Liver (tissue), 9 donors: ENCODE data around the gene CATSPER3. TPM values are rescaled to one million over a fixed set of nuclear protein-coding genes. Genes with fewer than 3 reads are reported as not detected.

Experiments used
- DNase-seq: peaks from one replicate; pipeline ENCODE4 v3.0.0-alpha.2; 2017; ENCODE audit warnings: low spot score
- H3K27ac ChIP-seq, 2 donors: one replicate each; pipeline ENCODE4 v1.7.0; 2013; ENCODE audit warnings: inconsistent platforms in 2 of 2, low read length in 2 of 2, control low read depth in 1 of 2, low read depth in 1 of 2, mild to moderate bottlenecking in 1 of 2
- H3K27me3 ChIP-seq, 4 donors: one replicate each; pipeline versions ENCODE4 v1.6.1 to v1.7.0; 2013; ENCODE audit warnings: low read length in 3 of 4, inconsistent platforms in 1 of 4, mild to moderate bottlenecking in 1 of 4, moderate library complexity in 1 of 4; ENCODE audit not compliant: control insufficient read depth in 4 of 4, insufficient read depth in 4 of 4
- H3K36me3 ChIP-seq, 4 donors: one replicate each; pipeline versions ENCODE4 v1.6.1 to v1.7.0; 2013; ENCODE audit warnings: low read length in 3 of 4, mild to moderate bottlenecking in 3 of 4, low read depth in 1 of 4, moderate library complexity in 1 of 4; ENCODE audit not compliant: control insufficient read depth in 4 of 4, insufficient read depth in 3 of 4
- H3K4me1 ChIP-seq, 4 donors: one replicate each; pipeline versions ENCODE4 v1.6.1 to v1.7.0; 2013; ENCODE audit warnings: low read length in 3 of 4, mild to moderate bottlenecking in 3 of 4, moderate library complexity in 1 of 4; ENCODE audit not compliant: control insufficient read depth in 4 of 4, insufficient read depth in 4 of 4
- H3K4me3 ChIP-seq, 3 donors: one replicate each; pipeline versions ENCODE4 v1.6.1 to v1.7.0; 2013; ENCODE audit warnings: low read length in 3 of 3, control low read depth in 1 of 3, low read depth in 1 of 3, mild to moderate bottlenecking in 1 of 3
- H3K9ac ChIP-seq, 2 donors: one replicate each; pipeline ENCODE4 v1.7.0; 2013; ENCODE audit warnings: low read length in 2 of 2, mild to moderate bottlenecking in 2 of 2, moderate library complexity in 2 of 2, control low read depth in 1 of 2, low read depth in 1 of 2
- H3K9me3 ChIP-seq, 4 donors: one replicate each; pipeline versions ENCODE4 v1.6.1 to v1.7.0; 2013; ENCODE audit warnings: low read length in 3 of 4; ENCODE audit not compliant: control insufficient read depth in 4 of 4
- EGR1 ChIP-seq, 2 donors: IDR thresholded peaks; 2 replicates each; pipeline ENCODE4 v1.6.1; 2016 to 2018; ENCODE audit warnings: antibody characterized with exemption in 2 of 2, low read depth in 2 of 2
- FOXA1 ChIP-seq: IDR thresholded peaks from 2 replicates; pipeline ENCODE4 v1.6.1; 2016; ENCODE audit warnings: antibody characterized with exemption
- FOXA2 ChIP-seq: IDR thresholded peaks from 2 replicates; pipeline ENCODE4 v1.6.1; 2016; ENCODE audit warnings: antibody characterized with exemption
- GABPA ChIP-seq, 2 donors: IDR thresholded peaks in 1 of 2; conservative IDR thresholded peaks in 1 of 2; 2 replicates each; pipeline ENCODE4 v1.6.1; 2016; ENCODE audit warnings: antibody characterized with exemption in 2 of 2, mild to moderate bottlenecking in 1 of 2, moderate library complexity in 1 of 2
- HNF4A ChIP-seq, 2 donors: conservative IDR thresholded peaks; 2 replicates each; pipeline ENCODE4 v1.6.1; 2016; ENCODE audit warnings: antibody characterized with exemption in 2 of 2, mild to moderate bottlenecking in 2 of 2
- HNF4G ChIP-seq: IDR thresholded peaks from 2 replicates; pipeline ENCODE4 v1.6.1; 2016; ENCODE audit warnings: antibody characterized with exemption
- JUND ChIP-seq, 2 donors: IDR thresholded peaks; 2 replicates each; pipeline ENCODE4 v1.6.1; 2016; ENCODE audit warnings: antibody characterized with exemption in 2 of 2
- NR2F2 ChIP-seq: IDR thresholded peaks from 2 replicates; pipeline ENCODE4 v1.6.1; 2016; ENCODE audit warnings: antibody characterized with exemption
- RAD21 ChIP-seq, 2 donors: IDR thresholded peaks; 2 replicates each; pipeline ENCODE4 v1.6.1; 2016; ENCODE audit warnings: antibody characterized with exemption in 2 of 2, mild to moderate bottlenecking in 2 of 2
- REST ChIP-seq: IDR thresholded peaks from 2 replicates; pipeline ENCODE4 v1.6.1; 2016; ENCODE audit warnings: antibody characterized with exemption, mild to moderate bottlenecking
- RXRA ChIP-seq, 2 donors: IDR thresholded peaks; 2 replicates each; pipeline ENCODE4 v1.6.1; 2017 to 2018; ENCODE audit warnings: antibody characterized with exemption in 2 of 2, mild to moderate bottlenecking in 1 of 2
- SP1 ChIP-seq: IDR thresholded peaks from 2 replicates; pipeline ENCODE4 v1.6.1; 2018; ENCODE audit warnings: antibody characterized with exemption, mild to moderate bottlenecking
- TAF1 ChIP-seq: conservative IDR thresholded peaks from 2 replicates; pipeline ENCODE4 v1.6.1; 2016; ENCODE audit warnings: antibody characterized with exemption, mild to moderate bottlenecking
- YY1 ChIP-seq: IDR thresholded peaks from 2 replicates; pipeline ENCODE4 v1.6.1; 2016; ENCODE audit warnings: antibody characterized with exemption, mild to moderate bottlenecking
- ZBTB33 ChIP-seq: IDR thresholded peaks from 2 replicates; pipeline ENCODE4 v1.6.1; 2016; ENCODE audit warnings: antibody characterized with exemption
- WGBS: extraction: QIAGEN DNeasy Blood & Tissue Kit; methylation state at CpG from one replicate; pipeline ENCODE4 v1.1.7; 2013; 5-methylcytosine and 5-hydroxymethylcytosine counted together
- polyA plus RNA-seq, 2 donors: library from polyadenylated mRNA; stranded (reverse) in 1 of 2; unstranded in 1 of 2; fragments of 200-250 nt in 1 of 2; fragments of >200 nt in 1 of 2; fragmentation: Nextera tagmentation in 1 of 2; extraction: Ambion mirVana in 1 of 2; gene quantifications; one replicate each; pipeline versions ENCODE4 v1.2.1 to v1.2.3, GENCODE V29; 2013 to 2015
- total RNA-seq, 2 donors: library from RNA; depleted of rRNA; stranded (reverse); fragments of >200 nt; gene quantifications; one replicate each; pipeline ENCODE4 v1.2.3, GENCODE V29; 2014
- TF ChIP-seq, protein P1 (sequence below): IDR thresholded peaks from 2 replicates; pipeline ENCODE4 v1.6.1; 2016; ENCODE audit warnings: antibody characterized with exemption
- TF ChIP-seq, protein P2 (sequence below): fragments of 150-350 bp; IDR thresholded peaks from 2 replicates; pipeline ENCODE4 v1.5.1; 2017; ENCODE audit warnings: improper control_type of control experiment, low read depth, low read length; ENCODE audit not compliant: missing input control
- TF ChIP-seq, protein P3 (sequence below): IDR thresholded peaks from 2 replicates; pipeline ENCODE4 v1.6.1; 2016; ENCODE audit warnings: antibody characterized with exemption
- donor health status: healthy.
- donor health status: healthy.
- donor health status: healthy.
- donor health status: healthy.
- donor health status: healthy.

Gene CATSPER3
- total and polyA plus RNA-seq, 4 donors, result 0.28 to 0.37 (median 0.34) TPM

- WGBS, result 98% methylated on average over 3 of the region's 3 CpGs
- H3K9ac ChIP-seq, result no peak overlapping the region
Measured at GRCh38 chr5:134918861-134919260, 48.8 kb upstream of the CATSPER3 start.

More at GRCh38 chr5:134918861-134919260, 48.8 kb upstream of the CATSPER3 start:
- H3K9me3 ChIP-seq, result no peaks in the 10 kb centered on the region
- peaks cover 0 to 17% (median 11%) of the 10 kb centered on the region in 4 donors for H3K36me3 ChIP-seq
- no peaks in the 10 kb centered on the region for H3K27me3 ChIP-seq
- no peak for DNase-seq
- H3K4me3 ChIP-seq, result no peak overlapping the region
- no peak overlapping the region for H3K27ac ChIP-seq
- no peak for TF ChIP-seq GABPA (IDR thresholded peaks at IDR 0.05 in 1 of 2, conservative IDR thresholded peaks at IDR 0.05 in 1 of 2)
- TF ChIP-seq, protein P1, sequence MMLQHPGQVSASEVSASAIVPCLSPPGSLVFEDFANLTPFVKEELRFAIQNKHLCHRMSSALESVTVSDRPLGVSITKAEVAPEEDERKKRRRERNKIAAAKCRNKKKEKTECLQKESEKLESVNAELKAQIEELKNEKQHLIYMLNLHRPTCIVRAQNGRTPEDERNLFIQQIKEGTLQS, result no peak
- no peak for TF ChIP-seq ZBTB33
- TF ChIP-seq EGR1 (IDR thresholded peaks at IDR 0.05; ENCODE audit: low read depth in 2 of 2), result no peak
- TF ChIP-seq HNF4G, result no peak
- no peak for TF ChIP-seq RAD21 (IDR thresholded peaks at IDR 0.05)
- TF ChIP-seq, protein P2, sequence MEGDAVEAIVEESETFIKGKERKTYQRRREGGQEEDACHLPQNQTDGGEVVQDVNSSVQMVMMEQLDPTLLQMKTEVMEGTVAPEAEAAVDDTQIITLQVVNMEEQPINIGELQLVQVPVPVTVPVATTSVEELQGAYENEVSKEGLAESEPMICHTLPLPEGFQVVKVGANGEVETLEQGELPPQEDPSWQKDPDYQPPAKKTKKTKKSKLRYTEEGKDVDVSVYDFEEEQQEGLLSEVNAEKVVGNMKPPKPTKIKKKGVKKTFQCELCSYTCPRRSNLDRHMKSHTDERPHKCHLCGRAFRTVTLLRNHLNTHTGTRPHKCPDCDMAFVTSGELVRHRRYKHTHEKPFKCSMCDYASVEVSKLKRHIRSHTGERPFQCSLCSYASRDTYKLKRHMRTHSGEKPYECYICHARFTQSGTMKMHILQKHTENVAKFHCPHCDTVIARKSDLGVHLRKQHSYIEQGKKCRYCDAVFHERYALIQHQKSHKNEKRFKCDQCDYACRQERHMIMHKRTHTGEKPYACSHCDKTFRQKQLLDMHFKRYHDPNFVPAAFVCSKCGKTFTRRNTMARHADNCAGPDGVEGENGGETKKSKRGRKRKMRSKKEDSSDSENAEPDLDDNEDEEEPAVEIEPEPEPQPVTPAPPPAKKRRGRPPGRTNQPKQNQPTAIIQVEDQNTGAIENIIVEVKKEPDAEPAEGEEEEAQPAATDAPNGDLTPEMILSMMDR, result no peak
- TF ChIP-seq SP1, result no peak
- TF ChIP-seq, protein P3, sequence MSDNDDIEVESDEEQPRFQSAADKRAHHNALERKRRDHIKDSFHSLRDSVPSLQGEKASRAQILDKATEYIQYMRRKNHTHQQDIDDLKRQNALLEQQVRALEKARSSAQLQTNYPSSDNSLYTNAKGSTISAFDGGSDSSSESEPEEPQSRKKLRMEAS, result no peak
- no peak for TF ChIP-seq RXRA (IDR thresholded peaks at IDR 0.05)
- TF ChIP-seq JUND (IDR thresholded peaks at IDR 0.05), result no peak
- TF ChIP-seq REST, result no peak
- no peak for TF ChIP-seq YY1
- no peak for TF ChIP-seq FOXA2
- no peak for TF ChIP-seq HNF4A (conservative IDR thresholded peaks at IDR 0.05)
- TF ChIP-seq NR2F2, result no peak
- TF ChIP-seq TAF1, result no peak
- no peak for TF ChIP-seq FOXA1
- H3K4me1 ChIP-seq, result peaks cover 0 to 10% (median 5%) of the 10 kb centered on the region in 4 donors
